NCI-H446 (cell line): Measurements from ENCODE around the gene AADAT.
"Not testable (repeated sequence)": the region's sequence is repeated elsewhere in the genome, so short reads cannot be mapped to it uniquely, and the experiment has no call there.

ENCODE experiments used
- DNase-seq, 2 experiments: peaks; one replicate each; lab custom pipeline; 2025; lab: John Stamatoyannopoulos, UW

The AADAT gene

DNA sequence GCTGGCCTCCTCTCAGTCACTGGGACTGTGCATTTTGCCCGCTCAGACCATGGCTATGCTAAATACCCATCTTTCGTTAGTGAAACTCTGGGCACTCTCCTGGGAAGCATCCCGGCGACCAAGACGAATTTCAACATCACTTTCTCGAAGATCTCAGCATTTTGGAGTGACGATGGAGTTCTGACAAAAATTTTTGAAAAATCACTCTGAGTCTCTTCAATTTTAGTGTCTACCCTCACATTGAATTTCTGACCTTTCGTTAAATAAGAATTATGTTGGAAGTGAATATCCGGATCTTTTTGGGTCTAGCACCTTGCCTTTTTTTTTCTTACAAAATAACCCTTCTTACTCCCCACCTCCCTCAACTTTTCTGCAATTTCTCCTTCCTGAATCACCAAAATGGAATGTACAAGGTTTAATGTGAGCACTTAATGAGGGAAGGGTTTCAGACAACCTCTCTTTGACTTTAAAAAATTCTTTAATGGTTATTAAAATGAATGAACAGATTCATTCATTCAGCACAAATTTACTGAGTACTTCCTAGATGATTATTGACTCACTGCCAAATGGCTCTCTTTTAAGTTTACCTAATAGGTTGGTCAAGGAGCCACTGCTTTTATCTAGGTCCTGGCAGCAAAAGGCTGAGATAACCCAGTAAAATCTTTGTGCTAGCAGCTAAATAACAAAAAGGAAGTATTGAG, 746 bp upstream of the AADAT start:
- DNase-seq: no peak

DNA sequence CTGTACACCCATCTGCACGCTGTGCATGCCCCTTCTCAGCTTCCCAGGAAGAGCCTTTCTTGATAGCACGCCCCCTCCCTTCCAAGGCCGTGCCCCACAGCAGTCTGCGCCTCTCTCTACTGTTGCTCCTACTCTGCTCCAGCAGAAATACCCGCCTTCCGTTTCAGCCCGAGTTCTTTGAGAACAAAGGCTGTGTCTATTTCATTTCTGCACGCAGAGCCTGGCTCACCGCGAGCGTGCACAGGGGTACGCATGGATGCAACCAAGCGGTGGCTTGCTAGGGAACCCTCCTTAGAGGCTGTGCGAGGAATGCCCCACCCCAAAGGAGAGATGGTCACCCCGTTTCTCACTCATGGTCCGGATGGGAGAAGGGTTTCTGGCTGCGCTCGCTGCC, 485 bp downstream of the AADAT start:
- DNase-seq: peak in 1 of 2 experiments; percentile 40

DNA sequence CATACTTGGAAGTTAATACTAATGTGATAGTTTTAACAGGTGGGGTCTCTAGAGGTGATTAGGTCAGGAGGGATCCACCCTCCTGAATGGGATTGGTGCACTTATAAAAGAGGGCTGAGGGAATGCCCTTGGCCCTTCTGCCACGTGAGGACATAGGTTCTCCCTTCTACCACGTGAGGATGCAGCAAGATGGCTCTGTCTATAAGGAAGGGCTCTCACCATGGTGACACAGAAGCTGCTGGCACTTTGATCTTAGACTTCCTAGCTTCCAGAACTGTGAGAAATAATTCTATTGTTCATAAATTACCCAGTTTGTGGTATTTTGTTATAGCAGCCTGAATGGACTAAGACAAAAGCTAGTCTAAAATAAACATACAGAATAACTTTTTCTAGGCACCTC, 1.0 kb downstream of the AADAT start:
- peak in 1 of 2 experiments; percentile 25 for DNase-seq

DNA sequence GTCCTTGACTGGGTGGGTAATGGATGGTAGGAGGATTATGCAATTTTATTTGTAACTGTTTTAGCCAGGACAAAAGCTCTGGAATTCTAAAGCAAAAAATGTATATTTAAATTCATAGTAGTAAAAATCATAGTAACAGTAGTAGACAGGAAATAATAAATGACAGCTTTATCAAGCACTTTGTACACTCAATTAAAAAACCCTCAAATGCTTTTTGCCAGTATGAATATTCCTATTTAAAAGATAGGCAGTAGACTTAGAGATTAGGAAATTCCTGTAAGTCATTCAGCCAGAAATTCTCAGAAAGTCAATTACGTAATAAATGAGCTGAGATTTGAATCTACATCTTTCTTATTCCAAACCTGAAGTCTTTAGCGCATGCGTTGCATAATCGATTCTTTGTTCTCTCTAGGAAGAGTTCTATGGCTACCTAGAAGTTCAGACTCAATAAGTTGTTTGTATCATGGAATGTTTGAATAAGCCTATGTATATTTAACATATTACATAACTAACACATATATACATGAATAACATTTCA, 2.5 kb downstream of the AADAT start:
- no peak for DNase-seq

DNA sequence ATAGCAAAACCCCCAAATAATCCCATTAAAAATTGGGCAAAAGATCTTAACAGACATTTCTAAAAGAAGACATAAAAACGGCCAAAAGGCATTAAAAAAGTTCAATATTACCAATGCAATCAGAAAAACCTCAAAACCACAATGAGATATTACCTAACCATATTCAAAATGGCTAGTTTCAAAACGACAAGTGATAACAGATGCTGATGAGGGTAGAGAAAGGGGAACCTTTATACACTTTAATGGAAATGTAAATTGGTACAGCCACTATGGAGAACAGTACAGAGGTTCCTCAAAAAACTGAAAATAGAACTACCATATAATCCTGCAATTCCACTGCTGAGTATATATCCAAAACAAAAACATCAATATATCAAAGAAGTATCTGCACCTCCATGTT, 6.2 kb downstream of the AADAT start:
- DNase-seq: no peak

DNA sequence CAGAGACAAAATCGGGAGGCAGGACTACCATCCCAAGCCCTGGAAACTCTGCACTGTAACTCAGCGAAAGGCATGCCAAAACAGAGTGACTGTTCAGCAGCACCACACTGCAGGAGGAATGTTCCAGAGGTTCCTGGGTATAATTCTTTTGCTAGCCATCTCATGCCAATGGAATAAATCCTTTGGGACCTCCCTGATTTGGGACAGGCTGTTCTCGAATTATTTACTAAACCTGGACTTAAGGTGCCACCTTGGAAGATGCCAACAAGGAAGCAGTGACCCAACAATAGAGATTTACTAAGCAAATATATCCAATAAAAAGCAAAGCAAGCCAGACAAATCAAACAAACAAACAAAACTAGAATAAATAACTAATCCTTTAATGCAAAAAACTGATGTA, 9.3 kb downstream of the AADAT start:
- DNase-seq: no peak

DNA sequence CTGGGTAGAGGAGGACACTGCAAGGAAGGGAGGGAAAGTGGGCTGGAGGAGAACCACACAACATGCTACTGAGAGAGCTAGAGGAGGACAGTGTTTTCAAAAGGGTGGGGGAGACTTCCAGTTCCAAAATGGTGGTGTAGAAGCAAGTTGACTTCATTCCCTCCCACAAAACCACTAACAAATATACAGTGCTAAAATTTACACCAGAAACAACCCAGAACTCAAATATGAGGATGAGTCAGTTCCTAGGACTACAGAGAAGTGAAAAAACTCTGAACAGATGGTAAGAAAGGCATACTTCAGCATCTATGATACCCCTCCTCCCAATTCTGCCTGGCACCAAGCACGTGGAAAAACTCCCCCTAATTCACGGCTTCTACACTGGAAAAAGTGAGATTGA, 9.8 kb downstream of the AADAT start:
- no peak for DNase-seq

DNA sequence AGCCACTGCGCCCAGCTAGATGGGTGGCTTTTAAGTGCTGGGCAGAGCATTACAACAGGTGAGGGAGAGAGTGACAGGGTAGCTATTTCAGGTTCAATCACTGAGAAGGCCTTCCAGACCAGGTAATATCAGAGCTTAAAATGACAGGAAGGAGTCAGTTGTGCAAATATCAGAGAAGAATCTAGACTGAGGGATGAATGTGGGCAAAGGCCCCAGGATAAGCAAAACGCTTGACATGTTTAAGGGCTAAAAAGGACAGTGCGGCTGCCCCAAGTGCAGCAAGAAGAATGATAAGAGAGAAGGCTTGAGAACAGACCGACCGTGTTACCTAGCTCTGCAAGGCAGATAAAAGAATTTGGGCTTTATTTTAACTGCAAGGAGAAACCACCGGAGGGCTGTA, 18.6 kb downstream of the AADAT start:
- DNase-seq: no peak

DNA sequence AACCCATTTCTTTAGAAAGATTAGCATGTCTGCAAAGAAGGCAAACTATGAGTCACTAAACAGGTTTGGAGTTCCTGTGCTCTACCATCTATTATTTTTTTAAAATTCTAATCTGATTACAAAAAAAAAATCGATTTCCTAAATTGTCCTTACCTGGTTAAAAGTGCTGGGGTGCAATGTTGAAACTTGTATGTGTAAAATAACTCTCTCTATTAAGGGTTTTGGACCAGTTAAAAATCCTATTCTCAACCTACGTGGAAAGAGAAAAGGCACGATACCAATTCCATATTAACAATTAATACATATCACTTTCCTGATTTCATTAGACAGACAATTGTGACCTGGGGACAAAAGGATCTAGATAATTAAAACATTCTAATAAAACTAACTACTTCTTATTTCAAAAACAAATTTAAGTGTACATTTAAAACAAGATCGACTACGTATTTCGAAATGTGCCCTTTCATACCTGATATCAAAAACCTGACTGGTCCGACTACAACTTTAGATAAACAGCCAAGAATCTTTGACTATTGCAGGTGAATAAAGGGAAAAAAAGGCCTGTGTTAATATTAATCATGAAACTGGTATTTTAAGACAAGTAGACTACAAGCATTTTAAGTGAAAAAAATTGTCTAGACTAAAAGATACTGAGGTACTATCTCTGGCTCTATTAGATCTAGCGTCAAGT, 21.2 kb downstream of the AADAT start:
- no peak for DNase-seq

DNA sequence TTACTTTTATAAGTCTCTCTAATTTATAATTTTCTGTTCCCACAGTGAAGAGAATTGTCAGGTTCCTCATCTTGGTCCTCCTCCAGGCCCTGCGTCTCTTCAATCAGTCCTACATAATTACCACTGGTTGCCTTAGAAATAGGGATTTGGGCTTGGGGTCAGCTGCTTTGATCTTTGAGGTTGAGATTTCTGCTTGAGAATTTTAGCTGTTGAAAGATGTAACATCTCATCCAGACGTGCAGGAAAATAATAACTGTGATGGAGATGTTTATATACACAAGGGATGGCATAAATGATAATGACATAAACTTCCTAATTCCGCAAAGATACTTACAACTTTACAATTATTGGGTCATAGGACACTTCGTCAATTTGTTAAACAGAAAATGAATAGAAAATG, 30.3 kb downstream of the AADAT start:
- DNase-seq: no peak

DNA sequence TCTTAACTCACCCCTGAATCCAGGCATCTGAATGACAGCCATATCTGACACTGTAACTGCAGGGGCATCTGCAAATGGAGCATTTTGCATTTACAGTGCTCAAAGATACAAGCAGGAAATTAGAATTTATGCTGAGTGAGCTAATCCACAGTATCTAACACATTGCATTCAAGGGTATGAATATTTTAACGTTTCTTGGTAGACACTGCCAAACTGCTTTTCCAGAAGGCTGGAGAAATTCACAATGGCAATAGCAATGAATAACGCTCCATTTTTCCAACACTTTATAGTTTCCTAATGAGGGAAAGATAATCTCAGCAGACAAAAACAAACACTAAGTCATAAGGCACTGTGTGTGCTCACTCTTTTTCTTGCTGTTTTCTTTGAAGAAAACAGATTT, 30.9 kb downstream of the AADAT start:
- DNase-seq: no peak

DNA sequence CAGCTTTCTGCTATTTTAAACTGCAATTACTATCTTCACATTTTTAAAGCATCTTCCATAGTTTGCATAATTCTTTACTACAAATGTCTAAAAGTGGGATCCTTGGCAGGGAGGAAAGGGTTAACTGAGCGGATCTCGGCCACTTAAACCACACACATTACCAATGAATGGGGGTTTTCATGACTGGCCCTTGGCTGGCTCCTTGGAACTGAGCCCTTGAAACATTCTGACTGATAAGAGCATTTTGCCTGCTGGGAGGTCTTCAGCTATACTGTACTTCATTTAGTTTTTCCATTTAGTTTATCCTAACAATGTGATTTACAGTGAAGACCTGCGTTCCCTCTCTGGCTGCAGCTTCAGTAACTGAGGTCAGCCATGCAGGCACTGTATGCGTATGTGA, 31.9 kb downstream of the AADAT start:
- no peak for DNase-seq

DNA sequence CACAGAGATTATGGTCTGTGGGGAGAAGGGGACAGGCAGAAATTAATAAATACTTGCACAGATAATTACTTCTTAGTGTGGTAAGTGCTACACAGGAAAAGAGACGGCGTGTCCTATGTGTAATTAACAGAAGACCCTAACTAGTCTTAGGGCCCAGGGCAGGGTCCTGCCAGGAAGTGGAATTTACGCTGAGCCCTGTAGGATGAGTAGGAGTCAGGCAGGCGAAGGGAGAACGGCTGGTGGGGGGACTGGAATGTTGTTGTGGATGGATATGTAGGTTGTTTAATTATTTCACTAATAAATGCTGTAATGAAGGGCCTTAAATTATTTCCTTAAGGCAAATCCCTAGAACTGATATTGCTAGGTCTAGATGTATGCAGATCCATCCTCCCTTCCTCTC, 36.8 kb downstream of the AADAT start:
- DNase-seq: no peak

DNA sequence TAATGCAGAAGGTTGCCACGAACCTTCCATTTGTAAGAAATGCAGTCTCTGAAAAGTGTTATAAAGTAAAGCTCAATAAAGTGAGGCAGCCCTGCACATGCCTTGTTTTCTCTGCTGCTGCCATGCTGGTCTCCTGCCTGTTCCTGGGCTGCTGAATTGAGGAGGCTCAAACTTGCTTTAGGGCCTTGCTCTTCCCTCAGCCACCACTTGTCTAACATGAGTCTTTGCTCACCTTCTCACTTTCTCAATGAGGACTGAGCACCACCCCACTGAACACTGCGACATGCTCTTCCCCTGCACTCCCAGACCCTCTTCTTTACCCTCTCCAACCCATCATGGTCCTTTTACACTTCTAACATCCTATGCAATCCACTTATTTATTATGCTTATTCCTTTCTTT, 38.4 kb downstream of the AADAT start:
- no peak for DNase-seq

DNA sequence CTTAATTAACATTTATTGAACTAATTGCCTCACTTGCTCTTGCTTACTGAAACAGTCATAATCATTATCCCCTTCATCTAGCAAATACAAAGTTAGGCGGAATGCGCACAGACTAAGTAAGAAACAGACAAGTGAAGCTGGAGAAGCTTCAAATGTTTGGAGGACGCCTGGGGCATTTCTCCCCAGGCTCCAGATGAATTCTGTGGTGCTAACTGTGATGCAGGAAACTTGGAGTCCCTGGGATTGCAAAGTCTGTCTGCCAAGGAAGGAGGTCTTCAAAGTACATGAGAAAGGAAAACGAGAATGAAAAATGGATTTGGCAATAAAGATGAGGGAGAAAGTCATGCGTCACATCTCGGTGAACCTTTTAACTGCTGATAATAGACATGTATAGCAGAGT, 40.0 kb downstream of the AADAT start:
- no peak for DNase-seq

DNA sequence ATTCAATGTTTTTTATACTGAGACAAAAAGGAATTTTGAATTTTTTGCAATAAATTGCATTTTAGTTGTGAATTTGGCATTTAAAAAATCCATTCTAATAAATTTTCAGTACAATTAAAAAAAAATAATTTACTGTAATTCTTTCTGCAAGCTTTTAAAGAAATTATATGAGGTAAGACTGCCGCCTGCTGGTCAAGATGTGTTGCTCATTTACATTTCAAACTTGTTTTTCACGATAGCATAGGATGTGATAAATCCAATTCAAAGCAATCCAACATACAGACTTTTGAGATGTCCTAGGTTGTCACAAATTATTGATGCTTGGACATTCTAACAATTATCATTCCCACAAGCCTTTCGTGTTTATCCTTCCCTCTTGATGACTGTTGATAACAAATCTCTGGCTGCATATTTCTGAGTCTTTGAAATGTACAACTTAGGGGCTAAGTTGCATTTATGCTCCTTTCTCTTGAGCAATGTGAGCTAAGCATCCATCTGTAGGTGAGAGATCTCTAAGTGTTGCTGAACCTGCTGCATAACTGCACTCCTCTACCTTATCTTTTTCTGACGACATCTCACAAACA, 41.9 kb downstream of the AADAT start:
- peak; percentile 48 to 77 for DNase-seq

DNA sequence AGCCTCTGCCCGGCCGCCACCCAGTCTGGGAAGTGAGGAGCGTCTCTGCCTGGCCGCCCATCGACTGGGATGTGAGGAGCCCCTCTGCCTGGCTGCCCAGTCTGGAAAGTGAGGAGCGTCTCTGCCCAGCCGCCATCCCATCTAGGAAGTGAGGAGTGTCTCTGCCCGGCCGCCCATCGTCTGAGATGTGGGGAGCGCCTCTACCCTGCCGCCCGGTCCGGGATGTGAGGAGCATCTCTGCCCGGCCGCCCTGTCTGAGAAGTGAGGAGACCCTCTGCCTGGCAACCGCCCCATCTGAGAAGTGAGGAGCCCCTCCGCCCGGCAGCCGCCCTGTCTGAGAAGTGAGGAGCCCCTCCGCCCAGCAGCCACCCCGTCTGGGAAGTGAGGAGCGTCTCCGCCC, 43.6 kb downstream of the AADAT start:
- DNase-seq: not testable (repeated sequence)

DNA sequence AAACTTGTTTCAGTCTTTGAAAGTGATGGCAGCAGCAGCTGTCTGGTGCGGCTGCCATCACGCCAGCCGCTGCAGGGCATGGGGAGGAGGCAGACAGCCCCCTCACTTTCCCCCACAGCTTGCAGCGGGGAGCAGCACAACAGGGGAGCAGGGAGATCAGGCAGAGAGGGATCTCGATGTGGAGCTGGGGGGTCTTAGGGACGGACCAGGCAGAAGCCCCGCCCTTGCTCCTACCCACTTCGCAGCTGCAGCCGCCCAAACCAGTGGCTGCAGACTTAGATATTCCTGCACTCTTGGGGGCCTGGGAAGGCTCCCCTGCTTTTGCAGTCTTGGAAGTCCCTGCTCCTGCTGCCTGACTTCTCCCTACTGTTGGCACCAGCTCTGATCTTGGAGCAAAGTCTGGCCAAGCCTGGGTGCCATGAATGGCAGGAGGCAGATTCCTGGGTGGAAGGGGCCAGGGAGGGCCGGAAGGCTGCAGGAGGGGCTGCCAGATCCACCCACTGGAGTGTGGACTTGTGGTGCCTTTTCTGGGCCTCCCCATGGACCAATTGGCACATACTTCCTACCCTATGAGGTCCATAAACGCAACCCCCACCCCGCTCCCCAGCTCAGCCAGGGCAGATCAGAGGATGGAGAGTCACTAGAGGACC, 49.6 kb downstream of the AADAT start:
- DNase-seq: no peak

DNA sequence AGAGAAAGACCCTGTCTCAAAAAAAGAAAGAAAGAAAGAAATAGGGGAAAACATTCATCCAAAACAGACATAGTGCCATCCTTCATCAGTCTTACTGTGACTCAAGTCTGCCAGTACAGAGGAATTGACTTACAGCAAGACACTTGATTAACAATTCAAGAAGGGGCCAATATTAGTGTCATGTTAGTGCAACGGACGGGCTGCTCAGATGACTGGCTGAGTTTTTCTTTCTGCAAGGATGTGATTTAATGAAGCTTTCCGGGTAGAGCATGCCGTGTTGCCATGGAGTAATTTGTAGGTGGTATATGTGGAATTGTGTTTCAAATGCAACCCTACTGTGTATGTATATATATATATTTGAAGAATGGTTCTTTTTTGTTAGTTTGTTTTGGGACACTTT, 51.0 kb downstream of the AADAT start:
- DNase-seq: no peak

DNA sequence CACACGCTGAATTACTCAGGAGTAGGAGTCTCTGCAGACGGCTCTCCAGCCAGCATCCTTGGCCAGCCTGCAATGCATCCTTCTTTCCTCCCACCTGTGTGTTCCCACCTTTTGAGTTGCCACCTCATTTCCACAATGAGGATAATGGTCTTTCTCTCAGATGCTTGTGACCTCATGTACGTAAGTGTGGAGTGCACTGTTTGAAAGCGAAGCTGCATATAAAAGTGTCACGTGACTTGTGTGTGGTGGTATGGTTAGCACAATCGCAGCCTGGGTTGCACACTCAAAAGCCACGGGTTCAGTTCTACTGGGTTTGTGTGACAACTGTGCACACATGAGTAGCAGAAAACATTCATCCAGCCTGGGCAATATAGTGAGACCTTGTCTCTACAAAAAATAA, 51.5 kb downstream of the AADAT start:
- no peak for DNase-seq

DNA sequence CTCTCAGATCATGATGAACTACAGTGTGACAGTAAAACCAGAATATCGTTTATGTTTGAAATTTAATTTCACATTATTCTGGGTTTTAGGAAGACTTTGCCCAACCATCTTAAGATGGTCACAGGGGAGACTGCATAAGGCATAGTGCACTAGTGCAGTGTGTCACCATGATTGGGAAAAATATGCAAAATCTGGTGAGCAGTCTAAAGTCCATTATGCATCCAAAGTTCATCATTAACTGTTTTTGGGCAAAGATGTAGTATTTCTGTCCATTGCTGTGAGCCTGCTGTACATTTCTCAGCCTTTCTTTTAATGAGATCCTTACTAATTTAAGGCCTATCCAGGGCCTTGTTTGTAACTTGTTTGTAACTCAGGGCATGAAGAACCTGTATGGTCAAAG, 52.3 kb downstream of the AADAT start:
- no peak for DNase-seq

DNA sequence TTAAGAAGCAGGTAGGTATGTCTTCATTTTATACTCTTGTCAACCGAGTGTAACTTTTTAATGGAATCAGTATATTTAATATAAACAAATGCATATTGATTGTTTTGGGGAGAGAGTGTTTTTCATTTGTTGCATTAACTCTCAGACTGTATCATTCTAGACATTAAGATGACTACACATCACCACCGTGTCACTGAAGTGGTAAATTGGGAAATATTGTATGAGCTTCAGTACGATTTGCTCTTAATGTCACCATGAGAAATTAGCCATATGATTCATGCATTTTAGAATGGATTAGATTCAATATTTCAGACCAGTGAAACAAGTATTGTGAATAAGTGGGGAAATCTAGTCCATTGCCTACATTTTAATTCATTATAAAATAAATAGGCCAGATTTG, 53.9 kb downstream of the AADAT start:
- DNase-seq: no peak

DNA sequence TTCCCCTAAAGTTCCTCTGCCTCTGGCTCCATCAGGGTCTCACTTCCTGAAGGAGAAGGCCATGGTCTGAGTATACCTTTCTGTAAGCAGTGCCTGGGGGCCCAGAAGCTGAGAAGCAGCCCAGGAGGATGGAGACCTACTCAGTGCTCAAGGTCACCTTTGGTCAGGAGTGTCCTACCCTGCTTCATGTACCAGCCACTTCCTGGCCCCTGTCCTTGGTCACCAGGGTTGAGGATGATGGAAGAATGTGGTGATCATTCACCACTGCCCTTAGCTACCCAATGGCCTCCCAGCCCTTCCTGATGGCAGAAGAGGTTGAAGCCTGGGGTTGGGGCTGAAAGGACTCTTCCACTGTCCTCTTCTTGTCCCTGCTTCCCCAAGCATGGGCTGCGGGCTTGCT, 54.5 kb downstream of the AADAT start:
- no peak for DNase-seq
